Thyroid gland (tissue), 4 donors: ENCODE data around the gene CPTP. TPM values are rescaled to one million over a fixed set of nuclear protein-coding genes. Genes with fewer than 3 reads are reported as not detected.

Experiments
- DNase-seq, 2 donors: peaks; one replicate each; pipeline ENCODE4 v3.0.0-alpha.2; 2019
- H3K27ac ChIP-seq, 3 donors: fragments of 200-600 bp; sonication (generic); 1 replicate in 2 of 3; 2 replicates in 1 of 3; pipeline ENCODE4 v1.5.1; 2016 to 2019; ENCODE audit warnings: mild to moderate bottlenecking in 1 of 3, moderate library complexity in 1 of 3
- H3K27me3 ChIP-seq: fragments of 200-600 bp; sonication (generic); one replicate; pipeline ENCODE4 v1.5.1; 2019
- H3K36me3 ChIP-seq, 2 donors: fragments of 200-600 bp; sonication (generic); one replicate each; pipeline ENCODE4 v1.5.1; 2016 to 2019
- H3K4me1 ChIP-seq, 2 donors: fragments of 200-600 bp; sonication (generic); one replicate each; pipeline ENCODE4 v1.5.1; 2017 to 2019
- H3K4me3 ChIP-seq, 3 donors: fragments of 200-600 bp; sonication (generic); replicated peaks in 1 of 3; 1 replicate in 2 of 3; 2 replicates in 1 of 3; pipeline ENCODE4 v1.5.1; 2016; ENCODE audit warnings: mild to moderate bottlenecking in 1 of 3
- H3K9me3 ChIP-seq: fragments of 200-600 bp; sonication (generic); one replicate; pipeline ENCODE4 v1.5.1; 2017
- POLR2A ChIP-seq, 2 donors: fragments of 450-650 bp; IDR thresholded peaks; one replicate each; pipeline ENCODE4 v1.6.1; 2017; ENCODE audit warnings: antibody characterized with exemption in 2 of 2, mild to moderate bottlenecking in 2 of 2, moderate library complexity in 1 of 2
- WGBS, 2 donors: methylation state at CpG; one replicate each; pipeline ENCODE4 v1.1.5; 2017; 5-methylcytosine and 5-hydroxymethylcytosine counted together
- intact Hi-C: fragments of 100-400 bp; cut with DNase I; formaldehyde crosslinking; loops from one replicate; pipeline ENCODE4 v1.15.1; 2023
- total RNA-seq, 4 donors: library from RNA; depleted of rRNA; stranded (reverse); fragments of >200 nt; gene quantifications; one replicate each; pipeline ENCODE4 v1.2.3, GENCODE V29; 2016
- TF ChIP-seq, protein P1 (sequence below), 6 experiments: fragments of 200-600 bp in 3 of 6; fragments of 450-650 bp in 3 of 6; sonication (generic) in 3 of 6; IDR thresholded peaks; one replicate each; pipeline ENCODE4 v1.5.1; 2016 to 2019; ENCODE audit warnings: antibody characterized with exemption in 6 of 6, mild to moderate bottlenecking in 2 of 6, inconsistent platforms in 1 of 6, moderate library complexity in 1 of 6

CPTP gene
- total RNA-seq, 4 donors from 2014 or later, result 16.7 to 37.3 (median 24.3) TPM

DNA sequence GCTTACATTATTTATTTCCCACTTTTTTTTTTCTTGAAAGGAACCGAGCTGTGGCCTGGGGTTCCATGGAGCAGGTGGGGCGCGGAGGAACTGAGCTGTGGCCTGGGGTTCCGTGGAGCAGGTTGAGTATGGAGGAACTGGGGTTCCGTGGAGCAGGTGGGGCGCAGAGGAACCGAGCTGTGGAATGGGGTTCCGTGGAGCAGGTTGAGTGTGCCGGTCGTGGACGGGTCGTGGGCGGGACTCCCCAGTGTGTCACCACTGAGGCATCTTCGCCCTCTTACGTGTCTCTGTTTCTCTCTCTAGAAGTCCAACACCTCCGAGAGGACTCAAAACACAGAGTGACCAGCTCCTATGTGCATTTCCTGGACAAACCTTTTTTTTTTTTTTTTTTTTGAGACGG, 45.6 kb upstream of the CPTP start:
- H3K27me3 ChIP-seq, result no peaks in the 10 kb centered on the region
- H3K4me1 ChIP-seq, result peaks cover 13 to 16% of the 10 kb centered on the region in 2 donors
- TF ChIP-seq POLR2A (IDR thresholded peaks at IDR 0.05), result no peak
- TF ChIP-seq, protein P1, sequence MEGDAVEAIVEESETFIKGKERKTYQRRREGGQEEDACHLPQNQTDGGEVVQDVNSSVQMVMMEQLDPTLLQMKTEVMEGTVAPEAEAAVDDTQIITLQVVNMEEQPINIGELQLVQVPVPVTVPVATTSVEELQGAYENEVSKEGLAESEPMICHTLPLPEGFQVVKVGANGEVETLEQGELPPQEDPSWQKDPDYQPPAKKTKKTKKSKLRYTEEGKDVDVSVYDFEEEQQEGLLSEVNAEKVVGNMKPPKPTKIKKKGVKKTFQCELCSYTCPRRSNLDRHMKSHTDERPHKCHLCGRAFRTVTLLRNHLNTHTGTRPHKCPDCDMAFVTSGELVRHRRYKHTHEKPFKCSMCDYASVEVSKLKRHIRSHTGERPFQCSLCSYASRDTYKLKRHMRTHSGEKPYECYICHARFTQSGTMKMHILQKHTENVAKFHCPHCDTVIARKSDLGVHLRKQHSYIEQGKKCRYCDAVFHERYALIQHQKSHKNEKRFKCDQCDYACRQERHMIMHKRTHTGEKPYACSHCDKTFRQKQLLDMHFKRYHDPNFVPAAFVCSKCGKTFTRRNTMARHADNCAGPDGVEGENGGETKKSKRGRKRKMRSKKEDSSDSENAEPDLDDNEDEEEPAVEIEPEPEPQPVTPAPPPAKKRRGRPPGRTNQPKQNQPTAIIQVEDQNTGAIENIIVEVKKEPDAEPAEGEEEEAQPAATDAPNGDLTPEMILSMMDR (IDR thresholded peaks at IDR 0.05), result no peak
- intact Hi-C loops, result loop anchor here (10.0 kb wide), 1 partner anchor 46 kb away; the partner anchor contains the start of genes CPTP and INTS11
- no peak for DNase-seq
- 91 to 93% methylated on average over 17 of the region's 17 CpGs for WGBS, 2 donors
- H3K27ac ChIP-seq, result no peak overlapping the region
- no peak overlapping the region for H3K4me3 ChIP-seq
- no peaks in the 10 kb centered on the region for H3K9me3 ChIP-seq
- no peaks in the 10 kb centered on the region for H3K36me3 ChIP-seq

DNA sequence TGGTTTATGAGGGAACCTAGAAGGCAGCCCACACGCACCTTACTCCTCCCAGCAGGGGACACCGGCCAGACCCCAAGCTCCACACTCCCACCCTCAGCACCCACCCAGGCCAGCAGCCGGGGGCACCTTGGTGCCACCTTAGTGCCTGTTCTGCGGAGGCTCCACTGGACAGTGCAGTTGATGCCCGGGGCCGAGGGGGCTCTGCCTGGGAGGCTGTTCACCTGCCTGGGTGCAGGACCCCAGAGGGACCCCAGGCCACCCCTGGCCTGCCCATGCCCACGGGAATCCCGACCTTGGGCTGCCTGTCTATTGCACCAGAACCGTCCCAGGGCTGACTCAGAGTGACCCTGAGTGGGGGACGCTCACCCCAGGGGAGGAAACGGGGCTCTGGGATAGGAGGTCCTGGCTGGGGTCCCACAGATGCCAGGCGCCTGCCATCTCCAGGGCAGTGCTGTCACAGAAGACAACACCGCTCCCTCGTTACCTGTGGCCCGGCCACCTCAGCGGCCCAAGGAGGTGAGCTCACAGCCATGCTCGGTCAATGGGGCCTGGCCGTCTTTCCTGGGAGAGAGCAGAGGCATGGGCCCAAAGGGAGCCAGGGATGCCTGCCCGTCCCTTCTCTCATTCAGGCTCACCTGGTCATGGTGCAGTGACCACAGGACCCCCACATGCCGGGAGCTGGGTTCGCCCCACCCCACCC, 43.7 kb upstream of the CPTP start:
- WGBS, 2 donors, result 94 to 100% methylated on average over 9 to 13 of the region's 21 CpGs
- intact Hi-C loops, result no loop called here
- Histone ChIP-seq H3K4me1 (peaks cover 6 to 11% of the 10 kb centered on the region in 2 donors), H3K4me3 (no peak overlapping the region), H3K27me3 (no peaks in the 10 kb centered on the region), H3K36me3 (no peaks in the 10 kb centered on the region), H3K9me3 (no peaks in the 10 kb centered on the region), H3K27ac (no peak overlapping the region)
- DNase-seq, result no peak
- no peak for TF ChIP-seq POLR2A (IDR thresholded peaks at IDR 0.05)
- TF ChIP-seq, protein P1 (IDR thresholded peaks at IDR 0.05), result no peak

DNA sequence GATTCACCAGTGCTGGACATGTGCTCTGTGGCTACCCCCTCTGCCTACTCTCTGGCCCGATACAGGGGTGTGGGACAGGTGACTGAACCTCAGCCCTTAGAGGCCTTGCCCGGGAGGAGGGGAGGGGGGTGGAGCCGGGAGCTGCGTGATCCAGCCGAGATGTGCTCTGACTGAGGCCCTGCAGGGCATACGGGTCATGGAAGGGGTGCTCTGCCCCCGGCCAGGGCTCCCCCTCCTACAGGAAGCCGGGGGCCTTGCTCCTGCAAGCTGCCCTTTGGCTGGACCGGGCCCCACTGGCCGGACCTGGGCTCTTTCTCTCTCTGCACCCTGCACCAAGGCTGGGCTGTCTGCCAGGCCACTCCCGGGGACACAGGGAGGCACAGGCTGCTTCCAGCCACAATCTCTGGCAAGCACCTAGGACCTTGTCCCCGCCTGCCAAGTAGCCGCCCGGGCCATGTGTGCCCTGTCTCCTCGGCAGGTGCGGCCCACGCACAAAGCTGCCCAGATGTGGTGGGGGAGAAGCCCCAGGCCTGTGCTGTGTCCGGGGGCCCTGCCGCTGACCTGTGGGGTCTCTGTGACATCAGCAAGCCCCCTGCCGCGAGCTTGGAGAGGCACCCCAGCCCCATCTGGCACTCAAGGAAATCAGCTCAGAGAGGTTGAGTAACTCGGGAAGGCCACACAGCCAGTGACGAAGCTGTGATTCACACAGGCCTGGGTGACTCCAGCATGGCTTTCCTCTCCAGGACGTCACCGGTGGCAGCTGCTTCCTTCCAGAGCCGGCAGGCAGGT, 42.9 kb upstream of the CPTP start:
- H3K27me3 ChIP-seq, result no peaks in the 10 kb centered on the region
- no peak overlapping the region for H3K27ac ChIP-seq
- H3K4me1 ChIP-seq, result peaks cover 6 to 11% of the 10 kb centered on the region in 2 donors
- 0 to 35% methylated on average over 1 to 11 of the region's 26 CpGs for WGBS, 2 donors
- no peaks in the 10 kb centered on the region for H3K36me3 ChIP-seq
- intact Hi-C loops, result no loop called here
- H3K9me3 ChIP-seq, result no peaks in the 10 kb centered on the region
- TF ChIP-seq POLR2A (IDR thresholded peaks at IDR 0.05), result no peak
- TF ChIP-seq, protein P1 (IDR thresholded peaks at IDR 0.05), result no peak
- H3K4me3 ChIP-seq, result no peak overlapping the region
- DNase-seq, result peak; percentile 92 to 95

DNA sequence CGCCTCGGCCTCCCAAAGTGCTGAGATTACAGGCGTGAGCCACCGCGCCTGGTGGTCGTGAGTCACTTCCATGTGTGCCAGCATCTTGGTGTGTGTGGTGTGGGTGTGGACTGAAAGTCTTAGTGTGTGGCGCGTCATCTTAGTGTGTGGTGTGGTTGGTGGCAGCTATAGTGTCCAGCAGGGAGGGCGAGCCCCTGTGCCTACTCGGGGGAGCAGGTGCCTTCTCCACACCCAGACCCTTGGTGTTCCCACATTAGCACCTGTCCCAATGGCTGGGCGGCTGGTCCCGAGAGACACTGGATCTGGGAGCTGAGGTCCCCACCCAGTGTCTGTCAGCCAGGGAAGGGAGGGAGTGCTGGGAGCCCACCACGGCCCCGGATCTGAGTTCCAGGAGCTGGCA, 41.6 kb upstream of the CPTP start:
- TF ChIP-seq, protein P1 (IDR thresholded peaks at IDR 0.05), result no peak
- no peak for TF ChIP-seq POLR2A (IDR thresholded peaks at IDR 0.05)
- H3K36me3 ChIP-seq, result no peaks in the 10 kb centered on the region
- WGBS, 2 donors, result 96 to 98% methylated on average over 8 to 12 of the region's 14 CpGs
- peaks cover 6 to 11% of the 10 kb centered on the region in 2 donors for H3K4me1 ChIP-seq
- no peaks in the 10 kb centered on the region for H3K27me3 ChIP-seq
- H3K27ac ChIP-seq, result no peak overlapping the region
- no peaks in the 10 kb centered on the region for H3K9me3 ChIP-seq
- H3K4me3 ChIP-seq, result no peak overlapping the region
- no peak for DNase-seq
- intact Hi-C loops, result no loop called here

DNA sequence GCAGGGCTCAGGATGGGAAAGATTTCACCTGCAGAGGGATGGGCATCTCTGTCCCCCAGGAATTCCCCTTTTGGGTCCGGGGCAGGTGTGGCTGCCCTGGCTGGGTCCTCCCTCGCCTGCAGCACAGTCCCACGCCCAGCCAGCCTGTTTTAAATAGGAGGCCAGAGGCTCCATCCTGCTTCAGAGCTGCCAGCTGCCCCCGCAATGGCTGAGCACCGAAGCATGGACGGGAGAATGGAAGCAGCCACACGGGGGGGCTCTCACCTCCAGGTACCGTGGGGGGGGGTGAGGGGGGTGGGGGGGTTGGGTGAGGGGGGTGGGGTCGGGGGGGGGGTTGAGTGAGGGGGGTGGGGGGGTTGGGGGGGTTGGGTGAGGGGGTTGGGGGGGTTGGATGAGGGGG, 40.8 kb upstream of the CPTP start:
- intact Hi-C loops, result no loop called here
- no peak overlapping the region for H3K4me3 ChIP-seq
- 14 to 17% methylated on average over 2 to 4 of the region's 9 CpGs for WGBS, 2 donors
- peaks cover 6 to 11% of the 10 kb centered on the region in 2 donors for H3K4me1 ChIP-seq
- H3K9me3 ChIP-seq, result no peaks in the 10 kb centered on the region
- no peaks in the 10 kb centered on the region for H3K27me3 ChIP-seq
- H3K36me3 ChIP-seq, result no peaks in the 10 kb centered on the region
- TF ChIP-seq, protein P1 (IDR thresholded peaks at IDR 0.05), result no peak
- TF ChIP-seq POLR2A (IDR thresholded peaks at IDR 0.05), result no peak
- DNase-seq, result no peak
- no peak overlapping the region for H3K27ac ChIP-seq
